T-helper 1 cell treated with Interleukin-12 subunit alpha and Interleukin-12 subunit beta and Interleukin-4 antibody, amounts not matched to agents 30 μg/mL and 1 μg/mL, for 36 hours (primary cell): Measurements from ENCODE around the gene MMD2.
"Not testable (repeated sequence)": the region's sequence is repeated elsewhere in the genome, so short reads cannot be mapped to it uniquely, and the experiment has no call there.

Experiments
- H3K27ac Mint-ChIP-seq: one replicate; pipeline ENCODE4 v1.8.0; 2021; ENCODE audit warnings: mild to moderate bottlenecking, mixed read lengths
- H3K27me3 Mint-ChIP-seq: one replicate; pipeline ENCODE4 v1.8.0; 2021; ENCODE audit warnings: low read depth, mixed read lengths
- H3K36me3 Mint-ChIP-seq: one replicate; pipeline ENCODE4 v1.8.0; 2021; ENCODE audit warnings: low read depth, mixed read lengths
- H3K4me1 Mint-ChIP-seq: one replicate; pipeline ENCODE4 v1.8.0; 2021; ENCODE audit warnings: low read depth, mixed read lengths
- H3K4me3 Mint-ChIP-seq: one replicate; pipeline ENCODE4 v1.8.0; 2021; ENCODE audit warnings: mild to moderate bottlenecking, moderate library complexity, mixed read lengths
- H3K9me3 Mint-ChIP-seq: one replicate; pipeline ENCODE4 v1.8.0; 2021; ENCODE audit warnings: mixed read lengths

MMD2 gene

GRCh38 chr7:4958477-4959301 is at the start of gene MMD2:
MMD2 (minus strand) TSS chr7:4959187; CDS start chr7:4959017, 170 bp downstream.
- H3K9me3 Mint-ChIP-seq: no peaks in the 10 kb centered on the region
- H3K36me3 Mint-ChIP-seq: no peaks in the 10 kb centered on the region
- H3K27me3 Mint-ChIP-seq: peaks cover 21% of the 10 kb centered on the region
- H3K4me1 Mint-ChIP-seq: no peaks in the 10 kb centered on the region
- H3K27ac Mint-ChIP-seq: no peak within 1 kb of the TSS
- H3K4me3 Mint-ChIP-seq: no peak within 1 kb of the TSS

- no peaks in the 10 kb centered on the region for H3K27me3 Mint-ChIP-seq
- no peak overlapping the region for H3K4me3 Mint-ChIP-seq
- H3K36me3 Mint-ChIP-seq: peaks cover 30% of the 10 kb centered on the region
- H3K4me1 Mint-ChIP-seq: peaks cover 2% of the 10 kb centered on the region
- H3K27ac Mint-ChIP-seq: no peak overlapping the region
- peaks cover 5% of the 10 kb centered on the region for H3K9me3 Mint-ChIP-seq
These were observed 46.1 kb upstream of the MMD2 start for GRCh38 chr7:5005066-5005465.

GRCh38 chr7:5001911-5002310 is 42.9 kb upstream of the MMD2 start:
- no peak overlapping the region for H3K27ac Mint-ChIP-seq
- peaks cover 28% of the 10 kb centered on the region for H3K36me3 Mint-ChIP-seq
- H3K4me1 Mint-ChIP-seq: peaks cover 6% of the 10 kb centered on the region
- no peaks in the 10 kb centered on the region for H3K27me3 Mint-ChIP-seq
- no peaks in the 10 kb centered on the region for H3K9me3 Mint-ChIP-seq
- H3K4me3 Mint-ChIP-seq: no peak overlapping the region

- H3K27ac Mint-ChIP-seq: no peak overlapping the region
- peaks cover 28% of the 10 kb centered on the region for H3K36me3 Mint-ChIP-seq
- no peaks in the 10 kb centered on the region for H3K9me3 Mint-ChIP-seq
- H3K4me3 Mint-ChIP-seq: no peak overlapping the region
- no peaks in the 10 kb centered on the region for H3K27me3 Mint-ChIP-seq
- peaks cover 6% of the 10 kb centered on the region for H3K4me1 Mint-ChIP-seq
These were observed 42.0 kb upstream of the MMD2 start for GRCh38 chr7:5001003-5001402.

- Mint-ChIP-seq H3K27ac (no peak overlapping the region), H3K9me3 (no peaks in the 10 kb centered on the region), H3K4me3 (no peak overlapping the region), H3K4me1 (peaks cover 3% of the 10 kb centered on the region), H3K36me3 (peaks cover 23% of the 10 kb centered on the region), H3K27me3 (no peaks in the 10 kb centered on the region)
These were observed 40.5 kb upstream of the MMD2 start for GRCh38 chr7:4999369-4999950.

GRCh38 chr7:4998910-4999309 is 39.9 kb upstream of the MMD2 start:
- Mint-ChIP-seq H3K36me3 (peaks cover 21% of the 10 kb centered on the region), H3K4me1 (peaks cover 3% of the 10 kb centered on the region), H3K27ac (no peak overlapping the region), H3K9me3 (no peaks in the 10 kb centered on the region), H3K27me3 (no peaks in the 10 kb centered on the region), H3K4me3 (no peak overlapping the region)

GRCh38 chr7:4998244-4998643 is 39.3 kb upstream of the MMD2 start:
- Mint-ChIP-seq H3K27ac (no peak overlapping the region), H3K27me3 (no peaks in the 10 kb centered on the region), H3K4me3 (no peak overlapping the region), H3K36me3 (peaks cover 18% of the 10 kb centered on the region), H3K4me1 (peaks cover 3% of the 10 kb centered on the region), H3K9me3 (no peaks in the 10 kb centered on the region)

- Mint-ChIP-seq H3K27me3 (no peaks in the 10 kb centered on the region), H3K36me3 (peaks cover 14% of the 10 kb centered on the region), H3K4me3 (no peak overlapping the region), H3K27ac (no peak overlapping the region), H3K4me1 (peaks cover 3% of the 10 kb centered on the region), H3K9me3 (no peaks in the 10 kb centered on the region)
These were observed 37.8 kb upstream of the MMD2 start for GRCh38 chr7:4996696-4997222.

GRCh38 chr7:4995429-4995969 is 36.5 kb upstream of the MMD2 start:
- Mint-ChIP-seq H3K9me3 (no peaks in the 10 kb centered on the region), H3K4me1 (peaks cover 3% of the 10 kb centered on the region), H3K4me3 (no peak overlapping the region), H3K36me3 (peaks cover 15% of the 10 kb centered on the region), H3K27ac (no peak overlapping the region), H3K27me3 (no peaks in the 10 kb centered on the region)

GRCh38 chr7:4993471-4993870 is 34.5 kb upstream of the MMD2 start:
- Mint-ChIP-seq H3K4me3 (no peak overlapping the region), H3K9me3 (no peaks in the 10 kb centered on the region), H3K27me3 (no peaks in the 10 kb centered on the region), H3K4me1 (peaks cover 2% of the 10 kb centered on the region), H3K27ac (no peak overlapping the region), H3K36me3 (peaks cover 12% of the 10 kb centered on the region)

- not testable (repeated sequence) for H3K4me3 Mint-ChIP-seq, H3K9me3 Mint-ChIP-seq, H3K27me3 Mint-ChIP-seq, H3K27ac Mint-ChIP-seq
- Mint-ChIP-seq H3K36me3 (peaks cover 57% of the 10 kb centered on the region), H3K4me1 (peaks cover 10% of the 10 kb centered on the region)
These were observed 23.8 kb upstream of the MMD2 start for GRCh38 chr7:4982741-4983140.

GRCh38 chr7:4981295-4981890 is 22.4 kb upstream of the MMD2 start:
- peaks cover 60% of the 10 kb centered on the region for H3K36me3 Mint-ChIP-seq
- not testable (repeated sequence) for H3K4me1 Mint-ChIP-seq, H3K27ac Mint-ChIP-seq, H3K27me3 Mint-ChIP-seq, H3K9me3 Mint-ChIP-seq, H3K4me3 Mint-ChIP-seq

- Mint-ChIP-seq H3K4me3 (peak overlapping the region; percentile 57), H3K36me3 (peaks cover 31% of the 10 kb centered on the region)
- H3K9me3 Mint-ChIP-seq, H3K4me1 Mint-ChIP-seq, H3K27ac Mint-ChIP-seq, H3K27me3 Mint-ChIP-seq: not testable (repeated sequence)
These were observed 16.6 kb upstream of the MMD2 start for GRCh38 chr7:4975626-4976025.

GRCh38 chr7:4973728-4974198 is 14.8 kb upstream of the MMD2 start:
- H3K27ac Mint-ChIP-seq: peak overlapping the region; percentile 94
- peaks cover 20% of the 10 kb centered on the region for H3K36me3 Mint-ChIP-seq
- H3K4me3 Mint-ChIP-seq: peak overlapping the region; percentile 95

More at GRCh38 chr7:4973728-4974198, 14.8 kb upstream of the MMD2 start:
- Mint-ChIP-seq H3K9me3 (no peaks in the 10 kb centered on the region), H3K4me1 (peaks cover 7% of the 10 kb centered on the region), H3K27me3 (no peaks in the 10 kb centered on the region)
